HepG2 (cell line): Measurements from ENCODE around the gene ACE. TPM values are rescaled to one million over a fixed set of nuclear protein-coding genes. Genes with fewer than 3 reads are reported as not detected.

Source experiments
- ARNT2 ChIP-seq: sonication (generic); formaldehyde crosslinking; IDR thresholded peaks from 2 replicates; pipeline ENCODE4 v1.8.0; 2022; ENCODE audit warnings: mild to moderate bottlenecking, low read depth, missing genetic modification reagents, moderate library complexity
- ATM ChIP-seq: fragments of 450-650 bp; IDR thresholded peaks from 2 replicates; pipeline ENCODE4 v1.7.1; 2017; ENCODE audit warnings: mild to moderate bottlenecking, borderline replicate concordance
- ELF3 ChIP-seq: IDR thresholded peaks from 2 replicates; pipeline ENCODE4 v1.6.1; 2016; ENCODE audit warnings: missing genetic modification reagents, missing compliant biosample characterization
- GABPA ChIP-seq, 2 experiments: IDR thresholded peaks; 2 replicates each; pipeline ENCODE4 v1.6.1; 2011 to 2016; ENCODE audit warnings: low read depth in 2 of 2, low read length in 1 of 2, missing biosample characterization in 1 of 2, missing genetic modification characterization in 1 of 2
- GTF3A ChIP-seq: sonication (generic); formaldehyde crosslinking; conservative IDR thresholded peaks from 2 replicates; pipeline ENCODE4 v1.4.0; 2020; ENCODE audit warnings: mild to moderate bottlenecking, missing genetic modification reagents
- HMGA1 ChIP-seq: sonication (generic); formaldehyde crosslinking; conservative IDR thresholded peaks from 2 replicates; pipeline ENCODE4 v1.4.0; 2020; ENCODE audit warnings: missing genetic modification reagents
- HNF4A ChIP-seq: sonication (generic); formaldehyde crosslinking; IDR thresholded peaks from 2 replicates; pipeline ENCODE4 v1.4.0; 2020; ENCODE audit warnings: missing genetic modification reagents
- HNF4G ChIP-seq, 2 experiments: sonication (generic) in 1 of 2; formaldehyde crosslinking in 1 of 2; IDR thresholded peaks; 2 replicates each; pipeline versions ENCODE4 v1.4.0 to v1.6.1; 2011 to 2020; ENCODE audit warnings: borderline replicate concordance in 2 of 2, low read depth in 2 of 2, mild to moderate bottlenecking in 2 of 2, low read length in 1 of 2, missing genetic modification reagents in 1 of 2, moderate library complexity in 1 of 2
- HOXD1 ChIP-seq: sonication (generic); formaldehyde crosslinking; IDR thresholded peaks from 2 replicates; pipeline ENCODE4 v1.5.0; 2020; ENCODE audit warnings: missing genetic modification reagents
- KDM4B ChIP-seq: sonication (generic); formaldehyde crosslinking; IDR thresholded peaks from 2 replicates; pipeline ENCODE4 v1.4.0; 2020; ENCODE audit warnings: missing genetic modification reagents
- PAWR ChIP-seq: sonication (generic); formaldehyde crosslinking; IDR thresholded peaks from 2 replicates; pipeline ENCODE4 v1.4.0; 2020; ENCODE audit warnings: missing genetic modification reagents, mild to moderate bottlenecking, borderline replicate concordance
- POLR2AphosphoS2 ChIP-seq: IDR thresholded peaks from 2 replicates; pipeline ENCODE4 v1.6.1; 2011; ENCODE audit warnings: low read depth, low read length, improper control_type of control experiment
- REXO4 ChIP-seq: sonication (generic); formaldehyde crosslinking; IDR thresholded peaks from 2 replicates; pipeline ENCODE4 v1.8.0; 2022; ENCODE audit warnings: missing genetic modification reagents, mild to moderate bottlenecking, borderline replicate concordance
- RFXAP ChIP-seq: sonication (generic); formaldehyde crosslinking; IDR thresholded peaks from 2 replicates; pipeline ENCODE4 v1.4.0; 2020; ENCODE audit warnings: missing genetic modification reagents, borderline replicate concordance
- SIN3B ChIP-seq: fragments of 150-350 bp; IDR thresholded peaks from 2 replicates; pipeline ENCODE4 v1.6.1; 2014; ENCODE audit warnings: low read length
- ZIK1 ChIP-seq: sonication (generic); formaldehyde crosslinking; IDR thresholded peaks from 2 replicates; pipeline ENCODE4 v1.5.0; 2020; ENCODE audit warnings: mild to moderate bottlenecking, low read depth, missing genetic modification reagents, borderline replicate concordance
- ZNF234 ChIP-seq: sonication (generic); formaldehyde crosslinking; conservative IDR thresholded peaks from 2 replicates; pipeline ENCODE4 v1.5.1; 2020; ENCODE audit warnings: mild to moderate bottlenecking, missing genetic modification reagents
- ZNF709 ChIP-seq: sonication (generic); formaldehyde crosslinking; IDR thresholded peaks from 2 replicates; pipeline ENCODE4 v1.5.0; 2020; ENCODE audit warnings: mild to moderate bottlenecking, missing genetic modification reagents
- polyA plus RNA-seq, 8 experiments: library from polyadenylated mRNA; depleted of rRNA in 3 of 8; stranded (reverse) in 7 of 8; unstranded in 1 of 8; fragments of >200 nt; fragmentation: Illumina TruSeq in 4 of 8; extraction: Trizol in 4 of 8; gene quantifications; 2 replicates each; pipeline versions ENCODE4 v1.2.1 to v1.2.3, GENCODE V29; 2011 to 2016; ENCODE audit warnings: low read depth in 4 of 8, missing spikeins in 1 of 8, mixed read lengths in 1 of 8; ENCODE audit not compliant: insufficient read depth in 1 of 8
- total RNA-seq, 5 experiments: library from RNA; depleted of rRNA; stranded (reverse); fragments of >200 nt; fragmentation: Illumina TruSeq; extraction: Trizol; gene quantifications; 2 replicates each; pipeline ENCODE4 v1.2.3, GENCODE V29; 2016; ENCODE audit warnings: low read depth in 1 of 5
- TF ChIP-seq, protein P1 (sequence below): sonication (generic); formaldehyde crosslinking; IDR thresholded peaks from 2 replicates; pipeline ENCODE4 v1.4.0; 2020; ENCODE audit warnings: missing genetic modification reagents
- TF ChIP-seq, protein P2 (sequence below): sonication (generic); formaldehyde crosslinking; IDR thresholded peaks from 2 replicates; pipeline ENCODE4 v1.9.0; 2022; ENCODE audit warnings: missing genetic modification reagents, mild to moderate bottlenecking, borderline replicate concordance
- TF ChIP-seq, protein P3 (sequence below): sonication (generic); formaldehyde crosslinking; IDR thresholded peaks from 2 replicates; pipeline ENCODE4 v1.8.0; 2022; ENCODE audit warnings: mild to moderate bottlenecking, missing genetic modification reagents, moderate library complexity
- TF ChIP-seq, protein P4 (sequence below): sonication (generic); formaldehyde crosslinking; IDR thresholded peaks from 2 replicates; pipeline ENCODE4 v1.5.0; 2020; ENCODE audit warnings: mild to moderate bottlenecking, low read depth, missing genetic modification reagents, borderline replicate concordance
- TF ChIP-seq, protein P5 (sequence below): sonication (generic); formaldehyde crosslinking; IDR thresholded peaks from 2 replicates; pipeline ENCODE4 v1.8.0; 2022; ENCODE audit warnings: missing genetic modification reagents, mild to moderate bottlenecking, inconsistent platforms, borderline replicate concordance

The ACE gene
- total and polyA plus RNA-seq, 2 of the 13 experiments (the other 11 are each of a cell fraction or from before 2014, with no cell fraction given) = 0.08 to 0.13 TPM

DNA sequence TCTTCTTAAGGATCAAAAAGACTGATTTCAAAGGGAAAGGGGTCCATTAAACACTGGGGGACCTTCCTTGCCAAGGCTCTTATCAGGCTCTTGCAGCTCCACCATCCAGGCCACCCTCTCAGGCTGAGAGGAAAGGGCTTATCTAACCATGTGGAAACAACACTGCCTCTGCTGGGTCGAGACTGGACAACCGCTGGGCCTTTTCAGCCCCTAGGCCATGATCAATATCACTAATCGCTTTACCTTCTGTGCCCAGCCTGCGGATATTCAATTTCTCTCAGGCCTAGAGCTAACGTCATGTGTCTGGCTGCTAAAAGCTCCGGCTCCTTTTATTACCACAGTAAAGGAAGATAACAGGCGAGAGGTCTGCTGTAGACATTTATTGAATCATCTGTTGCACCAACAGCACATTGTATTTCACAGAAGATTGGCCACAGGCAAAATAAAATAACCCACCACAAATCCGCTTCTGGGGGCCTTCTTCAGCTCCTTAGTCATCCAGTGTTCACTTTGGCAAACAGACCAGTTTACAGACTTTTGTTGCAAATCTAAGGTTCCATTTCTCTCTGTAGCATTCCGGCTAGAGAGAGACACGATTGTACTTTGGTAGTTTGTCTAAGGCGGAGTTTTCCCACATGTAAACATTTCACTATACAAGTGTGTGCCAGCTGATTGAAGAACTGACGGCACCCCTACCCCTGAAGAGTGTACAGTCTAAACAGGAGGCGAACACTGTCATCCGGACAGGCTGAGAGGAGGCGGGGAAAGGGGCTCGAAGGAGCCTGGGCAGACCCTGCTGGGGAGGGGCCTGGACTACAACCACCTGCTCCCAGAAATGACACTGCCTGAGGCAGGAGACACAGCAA lies 44.7 kb upstream of the ACE start (continued):
- TF ChIP-seq ZNF234 (CRISPR knock-in tag) = no peak
- no peak for TF ChIP-seq RFXAP
- TF ChIP-seq REXO4 = no peak
- no peak for TF ChIP-seq PAWR (CRISPR knock-in tag)
- TF ChIP-seq, protein P1, sequence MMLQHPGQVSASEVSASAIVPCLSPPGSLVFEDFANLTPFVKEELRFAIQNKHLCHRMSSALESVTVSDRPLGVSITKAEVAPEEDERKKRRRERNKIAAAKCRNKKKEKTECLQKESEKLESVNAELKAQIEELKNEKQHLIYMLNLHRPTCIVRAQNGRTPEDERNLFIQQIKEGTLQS (CRISPR knock-in tag) = no peak
- TF ChIP-seq SIN3B = no peak
- TF ChIP-seq, protein P2, sequence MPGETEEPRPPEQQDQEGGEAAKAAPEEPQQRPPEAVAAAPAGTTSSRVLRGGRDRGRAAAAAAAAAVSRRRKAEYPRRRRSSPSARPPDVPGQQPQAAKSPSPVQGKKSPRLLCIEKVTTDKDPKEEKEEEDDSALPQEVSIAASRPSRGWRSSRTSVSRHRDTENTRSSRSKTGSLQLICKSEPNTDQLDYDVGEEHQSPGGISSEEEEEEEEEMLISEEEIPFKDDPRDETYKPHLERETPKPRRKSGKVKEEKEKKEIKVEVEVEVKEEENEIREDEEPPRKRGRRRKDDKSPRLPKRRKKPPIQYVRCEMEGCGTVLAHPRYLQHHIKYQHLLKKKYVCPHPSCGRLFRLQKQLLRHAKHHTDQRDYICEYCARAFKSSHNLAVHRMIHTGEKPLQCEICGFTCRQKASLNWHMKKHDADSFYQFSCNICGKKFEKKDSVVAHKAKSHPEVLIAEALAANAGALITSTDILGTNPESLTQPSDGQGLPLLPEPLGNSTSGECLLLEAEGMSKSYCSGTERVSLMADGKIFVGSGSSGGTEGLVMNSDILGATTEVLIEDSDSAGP (CRISPR knock-in tag) = peak; percentile 10; the same call in 1 of the 2 replicates
- TF ChIP-seq ATM = no peak
- peak; percentile 66 for TF ChIP-seq HNF4A (CRISPR knock-in tag)
- no peak for TF ChIP-seq ZIK1 (CRISPR knock-in tag)
- TF ChIP-seq, protein P3, sequence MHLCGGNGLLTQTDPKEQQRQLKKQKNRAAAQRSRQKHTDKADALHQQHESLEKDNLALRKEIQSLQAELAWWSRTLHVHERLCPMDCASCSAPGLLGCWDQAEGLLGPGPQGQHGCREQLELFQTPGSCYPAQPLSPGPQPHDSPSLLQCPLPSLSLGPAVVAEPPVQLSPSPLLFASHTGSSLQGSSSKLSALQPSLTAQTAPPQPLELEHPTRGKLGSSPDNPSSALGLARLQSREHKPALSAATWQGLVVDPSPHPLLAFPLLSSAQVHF (CRISPR knock-in tag) = no peak
- no peak for TF ChIP-seq POLR2AphosphoS2
- no peak for TF ChIP-seq HOXD1 (CRISPR knock-in tag)
- peak; percentile 24; the same call in 1 of the 2 replicates for TF ChIP-seq HNF4G (IDR thresholded peaks at IDR 0.05; ENCODE audit: borderline replicate concordance, low read depth, low read length)
- TF ChIP-seq HNF4G (CRISPR knock-in tag; IDR thresholded peaks at IDR 0.05; ENCODE audit: borderline replicate concordance, low read depth) = no peak
- TF ChIP-seq, protein P4, sequence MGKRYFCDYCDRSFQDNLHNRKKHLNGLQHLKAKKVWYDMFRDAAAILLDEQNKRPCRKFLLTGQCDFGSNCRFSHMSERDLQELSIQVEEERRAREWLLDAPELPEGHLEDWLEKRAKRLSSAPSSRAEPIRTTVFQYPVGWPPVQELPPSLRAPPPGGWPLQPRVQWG (CRISPR knock-in tag) = no peak
- TF ChIP-seq ELF3 = peak; percentile 49; the same call in 1 of the 2 replicates
- no peak for TF ChIP-seq GABPA (IDR thresholded peaks at IDR 0.05; ENCODE audit: low read depth, low read length)
- 0 out of 2 replicates have a peak, but pooled peaks have one; percentile 20 for TF ChIP-seq GABPA (CRISPR knock-in tag; IDR thresholded peaks at IDR 0.05; ENCODE audit: low read depth)
- TF ChIP-seq, protein P5, sequence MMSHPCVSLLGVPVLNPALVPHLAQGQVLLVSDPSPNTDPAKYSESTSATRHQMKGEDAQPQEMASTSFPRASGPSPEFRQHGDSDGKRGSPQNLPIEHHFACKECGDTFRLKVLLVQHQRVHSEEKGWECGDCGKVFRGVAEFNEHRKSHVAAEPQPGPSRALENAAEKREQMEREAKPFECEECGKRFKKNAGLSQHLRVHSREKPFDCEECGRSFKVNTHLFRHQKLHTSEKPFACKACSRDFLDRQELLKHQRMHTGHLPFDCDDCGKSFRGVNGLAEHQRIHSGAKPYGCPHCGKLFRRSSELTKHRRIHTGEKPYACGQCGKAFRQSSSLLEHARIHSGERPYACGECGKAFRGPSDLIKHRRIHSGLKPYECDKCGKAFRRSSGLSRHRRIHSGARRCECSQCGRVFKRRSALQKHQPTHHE = no peak
- no peak for TF ChIP-seq ZNF709 (CRISPR knock-in tag)
- no peak for TF ChIP-seq HMGA1 (CRISPR knock-in tag)
- no peak for TF ChIP-seq ARNT2 (CRISPR knock-in tag)
- 0 out of 2 replicates have a peak, but pooled peaks have one; percentile 12 for TF ChIP-seq KDM4B (CRISPR knock-in tag)
- TF ChIP-seq GTF3A = no peak
